Measurements from ENCODE around the gene SDHA. TPM values are rescaled to one million over a fixed set of nuclear protein-coding genes. Genes with fewer than 3 reads are reported as not detected.

Gene SDHA
- total and polyA plus RNA-seq, 2 donors (not counting 1 experiment from before 2014, with no cell fraction given): 77.2 to 137 TPM

DNA sequence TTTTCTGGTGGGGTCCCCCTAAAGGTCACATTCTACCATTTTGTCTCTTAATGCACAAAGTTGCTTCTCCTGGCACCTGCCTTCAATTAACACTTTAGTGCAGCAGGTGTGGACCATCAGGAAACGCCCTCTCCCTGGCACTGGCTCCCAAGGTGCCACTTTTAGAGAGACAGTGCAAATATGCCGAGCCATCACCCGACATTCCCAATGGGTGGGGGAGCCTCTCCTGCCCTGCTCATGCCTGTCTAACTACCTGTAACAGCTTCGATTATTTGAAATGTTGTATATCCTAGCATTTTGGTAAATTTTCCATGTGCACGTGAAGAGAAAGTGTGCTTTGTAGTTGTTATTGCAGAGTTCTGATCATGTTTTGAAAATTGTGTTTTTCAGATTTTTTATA lies 40.0 kb upstream of the SDHA start:
- 94% methylated on average over 2 of the region's 5 CpGs for WGBS (ENCODE audit: insufficient coverage)
- intact Hi-C loops (cut with micrococcal nuclease): no loop called here
- no peak overlapping the region for H3K4me2 ChIP-seq (replicated peaks; ENCODE audit: low read depth, low read length, poor library complexity, severe bottlenecking)
- H3K27me3 Mint-ChIP-seq: peaks cover 5% of the 10 kb centered on the region
- no peak for ATAC-seq (ENCODE audit: low read depth)
- POLR2A ChIA-PET: no interaction called here
- no peak overlapping the region for H3K27ac ChIP-seq (ENCODE audit: low read length in 2 of 2)
- no peaks in the 10 kb centered on the region for H3K9me3 Mint-ChIP-seq (ENCODE audit: insufficient read depth)
- no peak overlapping the region for H3K4me3 Mint-ChIP-seq
- DNase-seq: no peak
- no peak overlapping the region for H3K4me3 ChIP-seq (ENCODE audit: control extremely low read depth in 1 of 5, extremely low read depth in 1 of 5, insufficient read depth in 1 of 5, low read depth in 2 of 5, low read length in 4 of 5)
- TF ChIP-seq, protein P1, sequence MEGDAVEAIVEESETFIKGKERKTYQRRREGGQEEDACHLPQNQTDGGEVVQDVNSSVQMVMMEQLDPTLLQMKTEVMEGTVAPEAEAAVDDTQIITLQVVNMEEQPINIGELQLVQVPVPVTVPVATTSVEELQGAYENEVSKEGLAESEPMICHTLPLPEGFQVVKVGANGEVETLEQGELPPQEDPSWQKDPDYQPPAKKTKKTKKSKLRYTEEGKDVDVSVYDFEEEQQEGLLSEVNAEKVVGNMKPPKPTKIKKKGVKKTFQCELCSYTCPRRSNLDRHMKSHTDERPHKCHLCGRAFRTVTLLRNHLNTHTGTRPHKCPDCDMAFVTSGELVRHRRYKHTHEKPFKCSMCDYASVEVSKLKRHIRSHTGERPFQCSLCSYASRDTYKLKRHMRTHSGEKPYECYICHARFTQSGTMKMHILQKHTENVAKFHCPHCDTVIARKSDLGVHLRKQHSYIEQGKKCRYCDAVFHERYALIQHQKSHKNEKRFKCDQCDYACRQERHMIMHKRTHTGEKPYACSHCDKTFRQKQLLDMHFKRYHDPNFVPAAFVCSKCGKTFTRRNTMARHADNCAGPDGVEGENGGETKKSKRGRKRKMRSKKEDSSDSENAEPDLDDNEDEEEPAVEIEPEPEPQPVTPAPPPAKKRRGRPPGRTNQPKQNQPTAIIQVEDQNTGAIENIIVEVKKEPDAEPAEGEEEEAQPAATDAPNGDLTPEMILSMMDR (IDR thresholded peaks at IDR 0.05): no peak
- TF ChIP-seq EZH2 (IDR thresholded peaks at IDR 0.05; ENCODE audit: borderline replicate concordance, insufficient read depth, low read depth, low read length, poor library complexity, severe bottlenecking): no peak
- no peak overlapping the region for H3K27ac Mint-ChIP-seq
- no peaks in the 10 kb centered on the region for H3K27me3 ChIP-seq (replicated peaks in 1 of 4; ENCODE audit: control extremely low read depth in 1 of 4, control insufficient read depth in 3 of 4, insufficient read depth in 4 of 4, low read length in 3 of 4)
- no peak overlapping the region for H2AFZ ChIP-seq (ENCODE audit: insufficient read depth, low read depth, low read length, poor library complexity, severe bottlenecking)
- H3K79me2 ChIP-seq (ENCODE audit: control insufficient read depth, insufficient read depth, low read length): no peaks in the 10 kb centered on the region
- H3K36me3 ChIP-seq (replicated peaks in 1 of 2; ENCODE audit: control extremely low read depth in 1 of 2, control insufficient read depth in 1 of 2, extremely low read depth in 1 of 2, insufficient read depth in 2 of 2, low read length in 1 of 2): no peaks in the 10 kb centered on the region
- CTCF ChIA-PET: interaction anchor here (1.4 kb wide), 1 partner anchor 10 kb away, joined by 3 read pairs; no protein-coding TSS in a partner anchor
- H3K4me1 Mint-ChIP-seq: no peaks in the 10 kb centered on the region
- H4K20me1 ChIP-seq (ENCODE audit: control insufficient read depth, insufficient read depth, low read length, poor library complexity, severe bottlenecking): no peaks in the 10 kb centered on the region
- no peak overlapping the region for H3K9ac ChIP-seq (ENCODE audit: low read length)
- no peaks in the 10 kb centered on the region for H3K4me1 ChIP-seq (ENCODE audit: control insufficient read depth in 2 of 2, insufficient read depth in 2 of 2, low read length in 2 of 2)
- no peaks in the 10 kb centered on the region for H3K9me3 ChIP-seq (ENCODE audit: control extremely low read depth in 1 of 3, control insufficient read depth in 2 of 3, insufficient read depth in 1 of 3, low read length in 2 of 3)

DNA sequence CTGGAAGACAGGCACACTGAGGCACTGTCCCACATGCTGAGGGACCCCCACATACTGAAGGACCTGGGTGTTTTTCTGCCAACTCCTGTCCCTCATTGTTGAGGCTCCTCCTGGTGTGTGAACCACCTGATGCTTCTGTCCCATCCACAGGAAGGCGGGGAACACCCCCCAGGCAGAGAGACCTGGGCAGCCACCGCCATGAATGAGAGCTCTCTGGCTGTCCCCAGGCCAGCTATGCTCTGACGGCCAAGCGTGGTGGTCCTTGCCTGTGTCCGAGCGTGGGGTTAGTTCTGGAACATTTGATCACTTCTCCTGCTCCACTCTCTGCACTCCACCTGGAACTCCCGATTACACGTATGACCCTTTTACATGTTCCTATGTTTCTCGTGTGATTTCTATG lies 38.7 kb upstream of the SDHA start:
- DNase-seq (no peak), ATAC-seq (ENCODE audit: low read depth) (no peak)
- no peak overlapping the region for H3K4me3 ChIP-seq (ENCODE audit: control extremely low read depth in 1 of 5, extremely low read depth in 1 of 5, insufficient read depth in 1 of 5, low read depth in 2 of 5, low read length in 4 of 5)
- H3K27me3 ChIP-seq (replicated peaks in 1 of 4; ENCODE audit: control extremely low read depth in 1 of 4, control insufficient read depth in 3 of 4, insufficient read depth in 4 of 4, low read length in 3 of 4): no peaks in the 10 kb centered on the region
- no peak overlapping the region for H3K27ac ChIP-seq (ENCODE audit: low read length in 2 of 2)
- WGBS (ENCODE audit: insufficient coverage): 90% methylated on average over 7 of the region's 9 CpGs
- no peaks in the 10 kb centered on the region for H4K20me1 ChIP-seq (ENCODE audit: control insufficient read depth, insufficient read depth, low read length, poor library complexity, severe bottlenecking)
- no peak overlapping the region for H2AFZ ChIP-seq (ENCODE audit: insufficient read depth, low read depth, low read length, poor library complexity, severe bottlenecking)
- H3K4me1 ChIP-seq (ENCODE audit: control insufficient read depth in 2 of 2, insufficient read depth in 2 of 2, low read length in 2 of 2): no peaks in the 10 kb centered on the region
- TF ChIP-seq, protein P1 (IDR thresholded peaks at IDR 0.05): no peak
- no peak for TF ChIP-seq EZH2 (IDR thresholded peaks at IDR 0.05; ENCODE audit: borderline replicate concordance, insufficient read depth, low read depth, low read length, poor library complexity, severe bottlenecking)
- H3K4me2 ChIP-seq (replicated peaks; ENCODE audit: low read depth, low read length, poor library complexity, severe bottlenecking): no peak overlapping the region
- H3K9me3 ChIP-seq (ENCODE audit: control extremely low read depth in 1 of 3, control insufficient read depth in 2 of 3, insufficient read depth in 1 of 3, low read length in 2 of 3): no peaks in the 10 kb centered on the region
- no peak overlapping the region for H3K9ac ChIP-seq (ENCODE audit: low read length)
- no peaks in the 10 kb centered on the region for H3K79me2 ChIP-seq (ENCODE audit: control insufficient read depth, insufficient read depth, low read length)
- intact Hi-C loops (cut with micrococcal nuclease): no loop called here
- no peaks in the 10 kb centered on the region for H3K4me1 Mint-ChIP-seq
- H3K27me3 Mint-ChIP-seq: no peaks in the 10 kb centered on the region
- H3K9me3 Mint-ChIP-seq (ENCODE audit: insufficient read depth): no peaks in the 10 kb centered on the region
- H3K27ac Mint-ChIP-seq: no peak overlapping the region
- CTCF ChIA-PET: interaction anchor here (1.4 kb wide), 1 partner anchor 9 kb away, joined by 3 read pairs; no protein-coding TSS in a partner anchor
- no peaks in the 10 kb centered on the region for H3K36me3 ChIP-seq (replicated peaks in 1 of 2; ENCODE audit: control extremely low read depth in 1 of 2, control insufficient read depth in 1 of 2, extremely low read depth in 1 of 2, insufficient read depth in 2 of 2, low read length in 1 of 2)
- POLR2A ChIA-PET: no interaction called here
- no peak overlapping the region for H3K4me3 Mint-ChIP-seq

All from B cell (primary cell).